Measurements from ENCODE around the gene ZNF70.
A peak's percentile ranks its signal among the peaks of the same experiment; 100 is the strongest.

ZNF70 gene

DNA sequence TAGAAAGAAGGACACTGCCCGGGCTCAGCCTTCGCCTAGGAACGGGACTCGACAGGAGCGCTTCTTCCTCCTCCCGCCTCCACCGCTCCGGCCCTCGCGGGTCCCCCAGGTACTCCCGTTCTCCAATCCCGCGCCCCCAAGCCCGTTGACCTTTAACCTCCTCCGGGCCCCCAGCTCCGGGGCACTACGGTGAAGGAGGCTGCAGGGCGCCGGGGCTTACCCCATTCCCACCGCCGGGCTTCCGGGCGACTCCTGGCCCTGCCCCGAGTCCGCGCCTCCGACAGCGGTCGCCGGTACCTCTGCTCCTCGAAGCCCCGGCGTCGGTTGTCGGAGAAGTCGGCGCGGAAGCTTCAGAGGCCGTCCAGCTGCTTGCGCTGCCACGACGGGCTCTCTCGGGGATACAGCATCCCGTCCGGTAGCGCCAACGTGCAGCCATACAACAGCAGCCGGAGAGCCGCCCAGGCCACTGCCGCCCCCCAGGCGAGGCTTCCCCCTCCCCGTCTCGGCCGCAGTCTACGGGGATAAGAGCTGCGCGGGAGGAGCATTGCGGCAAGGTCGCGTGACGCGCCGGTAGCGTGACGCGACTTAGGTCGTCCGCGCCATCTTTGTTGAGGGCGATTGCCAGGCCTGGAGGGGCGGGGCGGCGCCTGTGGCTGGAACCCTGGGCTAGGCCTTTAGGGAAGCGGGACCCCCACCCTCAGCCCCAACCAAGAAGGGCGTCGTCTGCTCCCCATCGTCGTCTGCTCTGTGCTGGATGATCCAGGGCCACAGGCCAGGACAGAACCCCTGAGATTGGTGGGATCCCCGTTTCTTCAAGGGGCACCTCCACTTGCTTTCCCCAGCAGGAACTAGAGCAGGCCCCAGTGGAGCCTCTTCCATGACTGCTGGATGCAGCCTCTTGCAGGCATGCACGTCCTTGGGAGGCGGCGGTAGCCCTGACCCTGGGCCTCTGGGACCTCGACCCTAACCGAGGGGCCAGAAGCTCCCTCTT, 33.8 kb downstream of the ZNF70 start:
- DNase-seq (ENCODE audit: low spot score), result peak; percentile 85

DNA sequence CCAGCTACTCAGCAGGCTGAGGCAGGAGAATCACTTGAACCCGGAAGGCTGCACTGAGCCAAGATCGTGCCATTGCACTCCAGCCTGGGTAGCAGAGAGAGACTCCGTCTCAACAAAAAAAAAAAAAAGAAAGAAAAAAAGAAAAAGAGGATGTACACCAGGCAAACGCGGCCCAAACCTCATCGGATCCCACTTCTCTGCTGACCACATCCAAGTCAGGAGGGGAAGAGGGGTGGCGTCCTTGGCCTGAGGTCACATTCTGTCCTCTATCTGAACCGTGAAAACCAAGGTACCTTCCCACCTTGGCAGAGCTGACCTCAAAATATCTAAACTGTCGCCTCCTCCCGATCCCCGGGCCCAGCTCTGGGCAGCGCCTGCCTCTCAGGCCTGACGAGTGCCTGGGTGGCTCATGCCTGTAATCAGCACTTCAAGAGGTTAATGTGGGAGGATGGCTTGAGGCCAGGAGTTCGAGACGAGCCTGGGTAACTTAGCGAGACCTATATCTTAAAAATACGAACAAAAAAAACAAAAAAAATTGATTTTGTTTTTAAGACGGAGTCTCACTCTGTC, 35.0 kb downstream of the ZNF70 start:
- DNase-seq (ENCODE audit: low spot score), result no peak

DNA sequence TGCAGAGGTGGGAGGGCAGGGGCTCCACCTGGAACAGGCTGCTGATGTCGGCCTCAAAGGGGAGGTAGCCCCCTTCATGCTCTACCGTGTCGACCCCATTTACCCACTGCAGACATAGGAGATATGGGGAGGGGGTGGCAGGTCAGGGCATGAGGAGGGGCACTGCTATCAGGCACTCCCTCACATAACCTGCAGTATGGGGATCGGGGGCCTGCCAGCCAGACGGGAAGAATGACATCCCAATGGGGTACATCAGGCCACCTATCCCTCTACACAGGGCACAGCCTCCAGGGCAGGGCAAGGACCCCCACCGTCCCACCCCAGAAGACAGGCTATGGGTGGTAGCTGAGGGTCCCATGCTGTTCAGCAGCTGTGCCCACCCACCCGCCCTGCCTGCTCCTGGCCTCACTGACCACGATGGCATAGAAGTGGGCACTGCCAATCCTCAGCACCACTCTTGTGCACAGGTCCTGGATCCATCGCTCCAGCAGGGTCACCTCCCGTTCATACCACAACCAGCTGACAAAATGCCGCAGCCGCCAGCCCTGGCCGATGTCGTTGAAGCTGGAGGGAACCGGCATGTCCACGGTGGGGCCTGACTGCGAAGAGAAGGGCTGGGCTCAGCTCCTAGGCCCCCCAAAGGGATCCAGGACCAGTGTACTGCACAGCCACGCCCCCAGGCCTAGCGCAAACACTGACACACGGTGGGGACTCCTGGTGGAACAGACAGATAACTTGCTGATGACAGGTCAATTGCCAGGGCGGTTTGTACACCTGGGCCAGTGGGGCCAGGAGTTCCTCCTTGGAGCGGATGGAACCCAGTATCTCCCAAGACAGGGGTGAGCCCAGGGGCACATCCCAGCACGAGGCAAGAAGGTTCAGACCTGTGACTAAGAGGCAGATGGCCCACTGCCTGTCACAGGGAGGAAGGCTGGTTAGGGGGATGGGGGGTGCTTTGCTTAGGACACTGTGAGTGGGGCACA, 36.0 kb downstream of the ZNF70 start:
- DNase-seq (ENCODE audit: low spot score), result no peak

DNA sequence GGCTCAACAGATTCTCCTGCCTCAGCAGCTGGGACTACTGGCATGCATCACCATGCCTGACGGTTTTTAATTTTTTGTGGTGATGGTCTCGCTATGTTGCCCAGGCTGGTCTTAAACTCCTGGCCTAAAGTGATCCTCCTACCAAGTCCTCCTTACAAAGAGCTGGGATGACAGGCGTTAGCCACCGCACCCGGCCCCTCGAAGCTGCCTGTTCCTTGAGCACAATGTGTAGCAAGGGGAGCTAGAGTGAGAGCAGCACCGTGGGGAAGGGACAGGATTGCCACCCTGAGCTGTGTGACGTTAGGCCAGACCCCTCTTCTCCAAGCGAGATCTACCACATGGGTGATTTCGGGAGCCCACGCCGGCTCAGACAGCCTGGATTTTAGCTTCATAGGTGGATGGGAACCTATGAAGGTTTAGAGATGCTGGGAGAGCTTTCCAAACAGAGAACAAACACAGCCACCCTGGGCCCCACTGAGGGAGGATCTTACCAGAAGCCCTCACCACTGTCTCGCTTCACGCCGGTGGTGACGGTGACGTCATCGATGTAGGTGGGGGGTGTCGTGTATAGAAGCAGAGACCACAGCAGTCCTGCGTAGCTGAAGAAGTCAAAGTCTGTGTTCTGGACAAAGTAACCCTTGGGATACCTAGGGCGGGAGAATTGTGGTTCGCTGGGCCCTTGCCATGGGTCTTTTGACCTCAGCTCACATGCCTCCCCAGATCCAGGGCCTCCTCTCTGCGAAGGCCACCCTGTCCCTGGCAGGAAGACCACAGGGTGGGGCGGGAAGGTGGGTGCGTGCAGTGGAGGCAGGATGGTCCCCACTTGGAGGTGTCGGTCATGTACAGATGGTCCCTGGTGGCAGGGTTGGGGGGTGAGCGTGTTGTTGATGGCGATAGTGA, 37.0 kb downstream of the ZNF70 start:
- no peak for DNase-seq (ENCODE audit: low spot score)

DNA sequence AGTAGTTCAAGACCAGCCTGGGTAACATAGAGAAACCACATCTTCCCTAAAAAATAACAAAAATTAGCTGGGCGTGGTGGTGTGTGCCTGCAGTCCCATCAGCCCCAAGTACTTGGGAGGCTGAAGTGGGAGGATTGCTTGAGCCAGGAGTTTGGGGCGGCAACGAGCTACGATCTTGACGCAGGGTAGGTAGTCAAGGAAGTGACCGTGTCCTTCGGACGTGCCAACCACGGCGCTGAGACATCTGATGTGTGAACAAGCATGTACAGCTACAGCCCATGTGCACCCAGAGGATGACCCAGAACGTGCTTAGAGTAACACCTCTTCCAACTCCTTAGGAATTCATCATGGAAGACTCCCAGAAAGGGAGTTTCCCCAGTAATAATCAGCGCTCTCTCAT, 38.7 kb downstream of the ZNF70 start:
- DNase-seq (ENCODE audit: low spot score), result no peak

DNA sequence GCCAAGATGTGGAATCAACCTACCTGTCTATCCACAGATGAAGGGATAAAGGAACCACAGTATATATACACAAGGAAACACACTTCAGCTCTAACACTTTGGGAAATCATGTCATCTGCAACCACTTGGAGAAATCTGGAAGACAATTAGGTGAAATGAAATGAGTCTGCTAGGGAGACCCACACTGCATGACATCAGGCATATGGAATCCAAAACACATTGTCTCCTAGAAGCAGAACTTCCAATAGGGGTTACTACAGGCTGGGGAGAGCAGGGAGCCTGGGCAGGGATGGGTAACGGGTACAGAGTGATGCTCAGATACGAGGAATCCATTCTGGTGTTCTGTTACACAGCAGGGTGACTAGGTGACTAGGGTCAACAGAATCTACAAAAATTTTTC, 41.8 kb downstream of the ZNF70 start:
- DNase-seq (ENCODE audit: low spot score), result no peak

DNA sequence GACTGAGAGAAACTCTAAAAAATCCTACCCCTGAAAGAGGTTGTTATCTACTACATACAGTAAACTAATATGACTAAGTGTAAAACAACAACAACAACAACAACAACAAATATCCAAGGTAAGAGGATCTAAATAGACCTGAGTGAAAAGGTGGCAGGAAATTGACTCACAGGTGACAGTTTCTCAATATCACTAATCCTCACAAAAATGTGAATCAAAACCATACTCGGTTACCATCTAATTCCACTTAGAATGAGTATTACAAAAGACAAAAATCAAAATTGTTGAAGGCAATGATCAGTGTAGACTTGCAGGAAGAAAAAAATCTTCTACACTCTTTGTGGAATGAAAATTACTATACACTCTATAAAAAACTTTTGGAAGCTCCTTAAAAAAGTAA, 42.6 kb downstream of the ZNF70 start:
- no peak for DNase-seq (ENCODE audit: low spot score)

DNA sequence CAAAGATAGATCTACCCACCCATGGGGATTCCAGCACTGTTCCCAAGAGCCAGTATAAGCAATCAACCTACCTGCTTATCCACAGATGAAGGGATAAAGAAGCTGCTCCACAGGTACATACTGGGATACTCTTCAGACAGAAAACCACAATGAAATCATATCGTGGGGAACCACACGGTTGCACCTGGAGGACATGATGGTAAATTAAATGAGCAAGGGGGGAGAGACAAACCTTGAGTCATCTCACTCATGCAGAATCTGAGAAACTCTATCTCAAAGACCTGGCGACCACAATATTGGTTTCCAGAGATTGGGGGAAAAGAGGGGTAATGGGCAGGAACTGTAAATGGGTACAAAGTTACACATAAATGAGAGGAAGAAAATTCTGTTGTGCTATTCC, 45.6 kb downstream of the ZNF70 start:
- DNase-seq (ENCODE audit: low spot score), result no peak

DNA sequence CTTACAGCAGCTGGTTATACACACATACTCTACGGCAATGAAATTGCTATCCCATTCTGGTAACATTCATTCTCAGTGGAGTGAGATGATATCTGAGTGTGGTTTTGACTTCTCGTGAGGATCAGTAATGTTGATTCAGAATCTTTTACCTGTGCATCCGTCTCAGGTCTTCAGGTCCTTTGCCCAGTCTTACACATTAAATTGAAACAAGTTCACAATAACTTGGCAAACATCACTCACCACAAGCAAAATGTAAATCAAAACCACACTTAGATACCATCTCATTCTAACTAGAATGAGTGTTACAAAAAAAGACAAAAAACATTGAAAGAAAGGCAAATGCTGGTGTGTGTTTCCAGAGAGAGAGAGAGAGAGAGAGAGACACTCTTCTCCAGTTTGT, 46.1 kb downstream of the ZNF70 start:
- DNase-seq (ENCODE audit: low spot score), result no peak

DNA sequence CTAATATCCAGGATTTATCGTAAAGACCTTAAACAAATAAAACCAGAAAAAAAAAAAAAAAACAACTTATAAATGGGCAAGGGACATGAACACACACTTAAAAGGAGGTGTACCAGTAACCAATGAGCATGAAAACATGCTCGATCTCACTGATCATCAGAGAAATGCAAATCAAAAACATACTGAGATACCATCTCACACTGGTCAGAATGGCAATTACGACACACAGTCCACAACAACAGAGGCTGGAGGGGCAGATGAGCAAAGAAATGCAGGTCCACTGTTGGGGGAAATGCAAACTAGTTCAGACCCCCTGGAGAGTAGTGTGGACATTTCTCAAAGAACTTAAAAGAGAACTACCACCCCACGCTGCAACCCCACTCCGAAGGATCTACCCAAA, 46.9 kb downstream of the ZNF70 start:
- no peak for DNase-seq (ENCODE audit: low spot score)

DNA sequence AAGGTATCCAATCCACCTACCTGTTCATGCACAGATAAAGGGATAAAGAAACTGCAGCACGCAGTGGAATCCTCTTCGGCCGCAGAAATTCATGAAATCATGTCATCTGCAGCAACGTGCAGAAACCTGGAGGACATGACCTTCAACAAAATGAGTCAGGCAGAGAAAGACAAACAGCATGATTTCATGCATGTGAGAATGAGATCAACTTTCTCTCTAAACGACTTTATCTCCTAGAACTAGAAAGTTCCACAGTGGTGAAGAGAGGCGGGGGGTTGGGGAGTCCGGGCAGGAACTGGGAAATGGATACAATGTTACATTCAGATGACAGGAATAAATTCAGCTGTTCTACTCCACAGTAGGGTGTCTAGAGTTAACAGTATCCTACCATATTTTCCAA, 50.2 kb downstream of the ZNF70 start:
- DNase-seq (ENCODE audit: low spot score), result no peak

DNA sequence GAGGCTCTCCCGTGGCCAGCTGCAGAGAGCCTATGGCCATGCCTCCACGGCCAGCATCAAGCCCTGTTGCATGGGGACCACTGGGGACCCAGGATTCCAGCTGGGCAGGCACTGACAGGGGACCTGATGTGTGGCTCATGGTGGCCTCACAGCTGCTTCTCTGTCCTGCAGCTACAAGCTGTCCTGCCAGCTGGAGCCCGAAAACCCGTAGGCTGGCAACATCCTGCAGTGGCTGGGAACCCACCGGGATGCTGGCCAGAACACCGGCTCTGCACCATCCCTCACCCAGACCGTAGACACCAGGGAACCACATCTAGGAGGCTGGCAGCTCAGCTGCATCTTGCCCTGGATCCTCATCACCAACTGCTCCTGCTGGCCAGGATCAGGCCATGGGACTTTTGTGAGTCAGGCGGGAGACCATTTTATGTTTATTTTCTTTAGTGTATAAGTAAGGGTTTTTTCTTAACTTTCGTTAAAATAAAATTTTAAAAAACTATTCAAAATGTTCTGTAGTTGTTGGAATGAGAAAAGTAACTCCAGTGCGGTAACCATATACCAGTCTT, 52.2 kb downstream of the ZNF70 start:
- DNase-seq (ENCODE audit: low spot score), result no peak

DNA sequence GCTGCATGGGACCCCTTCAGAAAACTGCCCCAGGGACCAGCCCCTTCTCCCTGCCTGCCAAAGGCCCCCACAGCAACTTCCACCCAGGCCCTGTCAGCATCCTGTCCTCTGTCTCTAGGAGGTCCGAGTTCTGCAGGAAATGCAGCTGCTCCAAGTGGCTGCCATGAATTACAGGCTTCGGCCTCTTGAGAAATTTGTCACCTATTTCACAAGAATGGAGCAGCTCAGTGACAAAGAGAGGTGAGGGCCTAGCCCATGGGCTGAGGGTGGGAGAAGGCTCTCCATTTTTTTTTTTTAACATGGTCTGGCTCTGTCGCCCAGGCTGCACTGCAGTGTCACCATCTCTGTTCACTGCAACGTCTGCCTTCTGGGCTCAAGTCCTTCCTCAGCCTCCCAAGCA, 52.8 kb downstream of the ZNF70 start:
- DNase-seq (ENCODE audit: low spot score), result no peak

DNA sequence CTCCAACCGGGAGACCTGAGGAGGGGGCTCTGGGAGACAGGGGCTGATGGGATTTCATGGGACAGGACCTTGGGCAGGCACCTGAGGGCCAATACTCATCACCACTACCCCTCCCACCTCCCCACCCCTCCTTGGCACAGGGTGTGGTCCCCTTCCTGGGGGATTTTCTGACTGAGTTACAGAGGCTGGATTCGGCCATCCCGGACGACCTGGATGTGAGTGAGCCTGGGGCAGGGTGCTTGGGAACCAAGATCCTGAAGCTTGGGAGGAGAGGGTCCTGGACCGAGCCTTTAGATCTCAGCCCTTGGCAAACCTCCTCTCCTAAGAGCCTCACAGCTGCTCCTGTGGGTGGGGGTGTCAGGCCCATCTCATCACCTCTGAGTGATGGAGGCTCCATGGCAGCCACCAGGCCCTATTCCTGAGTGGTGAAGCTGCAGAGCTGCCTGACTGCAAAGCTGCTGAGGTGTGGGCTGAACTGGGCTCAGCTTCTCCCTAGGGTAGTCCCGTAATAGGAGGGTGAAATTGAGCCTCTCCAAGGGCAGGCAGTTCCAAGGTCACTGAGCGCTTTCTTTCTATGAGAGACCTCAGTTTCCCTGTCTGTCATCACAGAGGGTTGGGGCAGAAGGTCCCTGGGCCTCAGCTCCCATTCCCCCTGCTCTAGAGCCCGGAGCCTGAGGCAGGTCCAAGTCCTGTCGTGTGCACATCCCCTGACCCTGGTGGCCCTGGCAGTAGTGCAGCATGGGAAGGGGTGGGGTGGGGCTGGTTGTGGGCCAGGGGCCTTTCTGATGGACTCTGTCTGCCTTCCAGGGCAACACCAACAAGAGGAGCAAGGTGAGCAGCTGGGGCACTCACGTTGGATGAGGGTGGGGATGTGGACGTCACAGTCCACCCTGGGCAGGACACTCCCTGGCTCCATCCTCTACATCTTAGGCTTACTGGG, 53.6 kb downstream of the ZNF70 start:
- DNase-seq (ENCODE audit: low spot score), result no peak

DNA sequence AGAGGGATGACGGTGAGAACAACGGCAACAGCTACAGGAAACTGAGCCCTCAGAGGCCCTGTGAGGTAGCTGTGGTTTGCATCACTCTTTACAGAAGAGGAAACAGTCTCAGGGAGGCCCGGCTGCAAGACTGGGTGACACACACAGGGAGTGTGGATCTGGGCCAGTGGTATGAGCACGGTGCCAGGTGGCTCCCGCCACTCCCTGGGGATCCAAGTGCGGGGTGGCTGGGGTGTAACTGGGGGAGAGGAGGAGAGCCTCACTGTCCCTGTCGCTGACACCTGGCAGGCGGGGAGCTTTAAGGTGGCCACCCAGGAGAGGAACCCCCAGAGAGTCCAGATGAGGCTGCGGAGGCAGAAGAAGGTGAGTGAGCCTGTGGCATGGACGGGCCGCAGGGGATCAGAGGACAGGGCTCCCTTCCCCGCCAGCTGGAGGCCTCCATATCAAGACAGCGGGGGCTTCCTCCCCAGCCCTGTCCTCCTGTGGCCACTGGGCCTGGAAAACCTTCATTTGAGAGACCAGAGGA, 54.5 kb downstream of the ZNF70 start:
- DNase-seq (ENCODE audit: low spot score), result no peak

DNA sequence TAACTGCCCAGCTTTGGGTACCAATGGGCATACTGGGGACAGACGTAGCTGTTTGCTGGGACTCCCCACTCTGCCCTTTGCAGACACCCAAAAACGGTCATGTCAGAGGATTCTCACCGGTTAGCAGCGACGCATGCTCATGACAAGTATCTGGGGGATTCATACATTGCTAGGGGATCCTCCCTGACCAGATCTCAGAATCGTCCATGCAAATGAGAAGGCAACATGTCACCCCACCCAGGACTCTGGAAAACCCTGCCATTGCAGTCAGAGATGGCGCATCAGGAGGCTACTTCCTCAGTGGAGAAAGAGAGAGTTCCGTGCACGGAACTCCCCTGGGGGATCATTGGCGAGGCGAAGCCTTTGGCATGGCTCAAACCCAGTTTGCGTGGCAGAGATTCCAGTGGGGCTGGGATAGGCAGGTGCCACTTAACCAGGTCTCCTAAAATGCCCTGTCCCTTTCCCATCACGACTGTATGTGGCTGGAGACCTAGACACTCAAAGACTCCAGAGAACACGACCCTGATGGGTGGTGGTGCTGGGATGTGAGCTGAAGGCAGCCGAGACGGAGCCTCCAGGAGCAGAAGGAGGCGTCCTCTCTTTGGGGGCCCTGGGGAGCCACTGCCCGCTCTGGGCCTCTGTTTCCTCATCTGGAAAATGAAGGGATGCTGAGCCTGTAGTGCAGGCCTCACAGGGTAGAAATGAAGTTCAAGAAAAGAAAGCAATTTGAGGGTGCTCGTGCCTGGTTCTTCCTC, 55.2 kb downstream of the ZNF70 start:
- DNase-seq (ENCODE audit: low spot score), result no peak

DNA sequence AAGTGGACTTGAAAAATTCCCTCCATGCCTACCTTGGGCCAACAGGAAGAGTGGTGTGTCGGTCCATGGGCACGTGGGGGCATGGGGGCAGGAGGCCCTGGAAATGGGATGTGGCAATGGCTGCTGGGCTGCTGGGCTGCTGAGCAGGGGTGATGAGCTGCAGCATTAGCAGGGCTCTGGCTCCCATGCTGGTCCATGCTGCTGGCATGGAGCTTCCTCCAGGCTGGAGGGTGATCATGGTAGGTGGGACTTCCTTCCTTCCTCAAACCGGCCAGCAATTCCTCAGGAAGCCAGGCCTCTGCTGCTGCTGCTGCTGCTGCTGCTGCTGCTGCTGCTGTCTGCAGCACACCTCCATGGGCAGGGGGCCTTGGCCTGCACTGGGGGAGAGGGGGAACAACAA, 55.8 kb downstream of the ZNF70 start:
- no peak for DNase-seq (ENCODE audit: low spot score)

DNA sequence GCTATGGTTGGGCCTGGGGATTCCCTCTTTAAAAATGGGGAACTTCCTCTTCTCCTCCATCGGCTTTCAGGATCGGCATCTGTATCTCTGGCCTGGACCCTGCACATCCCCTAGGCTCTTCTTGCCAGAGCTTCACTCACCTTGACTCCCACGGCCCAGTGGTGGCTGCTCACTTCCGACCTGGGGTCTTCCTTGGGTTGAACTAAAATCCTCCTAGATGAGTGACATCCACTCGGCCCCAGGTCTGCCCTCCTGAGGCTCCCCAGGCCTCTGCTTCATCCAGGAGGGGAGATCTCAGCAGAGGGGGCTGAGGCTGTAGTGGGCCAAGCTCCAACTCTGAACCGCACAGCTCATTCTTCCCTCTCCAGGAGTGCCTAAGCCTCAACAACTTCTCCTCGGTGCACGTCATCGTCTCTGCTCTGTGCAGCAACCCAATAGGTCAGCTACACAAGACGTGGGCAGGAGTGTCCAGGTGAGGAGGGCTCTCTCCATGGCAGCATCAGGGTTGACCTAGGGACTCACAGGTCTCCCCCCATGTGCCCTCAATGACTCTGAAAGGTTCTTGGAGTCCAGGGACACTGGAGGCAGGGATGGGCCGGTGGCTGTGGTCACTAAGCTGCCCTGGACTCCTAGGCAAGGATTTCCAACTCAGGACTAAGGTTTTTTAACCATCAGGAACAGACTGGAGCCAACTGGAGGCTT, 56.8 kb downstream of the ZNF70 start:
- no peak for DNase-seq (ENCODE audit: low spot score)
